ENCODE measurements around the gene RNF175. TPM values are rescaled to one million over a fixed set of nuclear protein-coding genes. Genes with fewer than 3 reads are reported as not detected.

RNF175 gene
- total RNA-seq, 2 donors from 2014 or later, result 0.37 TPM; not detected in 1

GRCh38 chr4:153725831-153726154, 34.0 kb downstream of the RNF175 start:
- no peak for DNase-seq
- no peak for TF ChIP-seq CTCF (IDR thresholded peaks at IDR 0.05)
- H3K9ac ChIP-seq (ENCODE audit: low read depth in 2 of 2, low read length in 2 of 2), result no peak overlapping the region
- no peak overlapping the region for H3K4me3 ChIP-seq
- H3K27ac ChIP-seq, result no peak overlapping the region
- no peaks in the 10 kb centered on the region for H3K9me3 ChIP-seq
- no peaks in the 10 kb centered on the region for H3K27me3 ChIP-seq
- H3K4me1 ChIP-seq, result no peaks in the 10 kb centered on the region
- intact Hi-C loops (cut with DNase I), result no loop called here
- no peaks in the 10 kb centered on the region for H3K36me3 ChIP-seq

GRCh38 chr4:153725136-153725830, 34.5 kb downstream of the RNF175 start:
- Histone ChIP-seq H3K9ac (ENCODE audit: low read depth in 2 of 2, low read length in 2 of 2) (no peak overlapping the region), H3K4me1 (no peaks in the 10 kb centered on the region), H3K36me3 (no peaks in the 10 kb centered on the region), H3K27ac (no peak overlapping the region), H3K9me3 (no peaks in the 10 kb centered on the region), H3K4me3 (no peak overlapping the region), H3K27me3 (no peaks in the 10 kb centered on the region)
- no peak for TF ChIP-seq CTCF (IDR thresholded peaks at IDR 0.05)
- no peak for DNase-seq
- intact Hi-C loops (cut with DNase I), result no loop called here

GRCh38 chr4:153724606-153725005, 35.2 kb downstream of the RNF175 start:
- no peak overlapping the region for H3K27ac ChIP-seq
- intact Hi-C loops (cut with DNase I), result no loop called here
- no peaks in the 10 kb centered on the region for H3K27me3 ChIP-seq
- TF ChIP-seq CTCF (IDR thresholded peaks at IDR 0.05), result no peak
- H3K36me3 ChIP-seq, result no peaks in the 10 kb centered on the region
- no peak for DNase-seq
- H3K9ac ChIP-seq (ENCODE audit: low read depth in 2 of 2, low read length in 2 of 2), result no peak overlapping the region
- no peaks in the 10 kb centered on the region for H3K9me3 ChIP-seq
- H3K4me3 ChIP-seq, result no peak overlapping the region
- no peaks in the 10 kb centered on the region for H3K4me1 ChIP-seq

GRCh38 chr4:153722036-153722435, 37.8 kb downstream of the RNF175 start:
- intact Hi-C loops (cut with DNase I), result no loop called here
- Histone ChIP-seq H3K4me3 (no peak overlapping the region), H3K27ac (no peak overlapping the region), H3K27me3 (no peaks in the 10 kb centered on the region), H3K36me3 (no peaks in the 10 kb centered on the region), H3K9ac (ENCODE audit: low read depth in 2 of 2, low read length in 2 of 2) (no peak overlapping the region), H3K9me3 (no peaks in the 10 kb centered on the region), H3K4me1 (no peaks in the 10 kb centered on the region)
- no peak for TF ChIP-seq CTCF (IDR thresholded peaks at IDR 0.05)
- no peak for DNase-seq

GRCh38 chr4:153713866-153714646, 45.8 kb downstream of the RNF175 start:
- H3K9me3 ChIP-seq, result no peaks in the 10 kb centered on the region
- no peaks in the 10 kb centered on the region for H3K4me1 ChIP-seq
- no peak for TF ChIP-seq CTCF (IDR thresholded peaks at IDR 0.05)
- no peak for DNase-seq
- H3K9ac ChIP-seq (ENCODE audit: low read depth in 2 of 2, low read length in 2 of 2), result no peak overlapping the region
- H3K27me3 ChIP-seq, result no peaks in the 10 kb centered on the region
- no peaks in the 10 kb centered on the region for H3K36me3 ChIP-seq
- no peak overlapping the region for H3K4me3 ChIP-seq
- no peak overlapping the region for H3K27ac ChIP-seq
- intact Hi-C loops (cut with DNase I), result no loop called here

Measured in colonic mucosa (tissue), 4 donors.